GM12865 (cell line): ENCODE measurements around the gene DCAF15.

Experiments
- DNase-seq: peaks from one replicate; pipeline ENCODE4 v3.0.0; 2010; ENCODE audit warnings: low read depth
- H3K4me3 ChIP-seq: 2 replicates; pipeline ENCODE4 v1.5.1; 2011; ENCODE audit warnings: mild to moderate bottlenecking, low read depth, low read length, control low read depth
- TF ChIP-seq, protein P1 (sequence below): IDR thresholded peaks from 2 replicates; pipeline ENCODE4 v1.5.1; 2011; ENCODE audit warnings: low read length, control low read depth, low read depth, inconsistent platforms; ENCODE audit not compliant: insufficient read depth; ENCODE audit errors: missing control alignments

DCAF15 gene

GRCh38 chr19:13954185-13954584 is 1.9 kb downstream of the DCAF15 start:
- DNase-seq = no peak
- TF ChIP-seq, protein P1, sequence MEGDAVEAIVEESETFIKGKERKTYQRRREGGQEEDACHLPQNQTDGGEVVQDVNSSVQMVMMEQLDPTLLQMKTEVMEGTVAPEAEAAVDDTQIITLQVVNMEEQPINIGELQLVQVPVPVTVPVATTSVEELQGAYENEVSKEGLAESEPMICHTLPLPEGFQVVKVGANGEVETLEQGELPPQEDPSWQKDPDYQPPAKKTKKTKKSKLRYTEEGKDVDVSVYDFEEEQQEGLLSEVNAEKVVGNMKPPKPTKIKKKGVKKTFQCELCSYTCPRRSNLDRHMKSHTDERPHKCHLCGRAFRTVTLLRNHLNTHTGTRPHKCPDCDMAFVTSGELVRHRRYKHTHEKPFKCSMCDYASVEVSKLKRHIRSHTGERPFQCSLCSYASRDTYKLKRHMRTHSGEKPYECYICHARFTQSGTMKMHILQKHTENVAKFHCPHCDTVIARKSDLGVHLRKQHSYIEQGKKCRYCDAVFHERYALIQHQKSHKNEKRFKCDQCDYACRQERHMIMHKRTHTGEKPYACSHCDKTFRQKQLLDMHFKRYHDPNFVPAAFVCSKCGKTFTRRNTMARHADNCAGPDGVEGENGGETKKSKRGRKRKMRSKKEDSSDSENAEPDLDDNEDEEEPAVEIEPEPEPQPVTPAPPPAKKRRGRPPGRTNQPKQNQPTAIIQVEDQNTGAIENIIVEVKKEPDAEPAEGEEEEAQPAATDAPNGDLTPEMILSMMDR = no peak
- no peak overlapping the region for H3K4me3 ChIP-seq

- no peak for DNase-seq
- H3K4me3 ChIP-seq = no peak overlapping the region
- TF ChIP-seq, protein P1 = no peak
Measured at GRCh38 chr19:13955662-13956364, 3.5 kb downstream of the DCAF15 start.

DNA sequence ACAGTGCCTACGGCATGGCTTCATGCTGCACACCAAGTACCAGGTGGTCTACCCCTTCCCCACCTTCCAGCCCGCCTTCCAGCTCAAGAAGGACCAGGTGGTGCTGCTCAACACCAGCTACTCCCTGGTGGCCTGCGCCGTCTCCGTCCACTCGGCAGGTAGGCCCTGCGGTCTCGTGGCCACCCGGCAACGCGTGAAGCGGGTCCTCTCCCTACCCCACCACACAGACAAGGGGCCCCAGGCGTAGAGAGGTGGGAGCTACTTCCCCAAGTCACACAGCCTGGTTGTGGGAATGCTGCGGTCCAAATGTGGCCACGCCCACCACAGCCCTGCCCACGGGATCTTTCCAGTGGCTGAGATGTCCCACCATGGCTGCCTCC is 4.0 kb downstream of the DCAF15 start:
- TF ChIP-seq, protein P1 = no peak
- no peak for DNase-seq
- H3K4me3 ChIP-seq = no peak overlapping the region

DNA sequence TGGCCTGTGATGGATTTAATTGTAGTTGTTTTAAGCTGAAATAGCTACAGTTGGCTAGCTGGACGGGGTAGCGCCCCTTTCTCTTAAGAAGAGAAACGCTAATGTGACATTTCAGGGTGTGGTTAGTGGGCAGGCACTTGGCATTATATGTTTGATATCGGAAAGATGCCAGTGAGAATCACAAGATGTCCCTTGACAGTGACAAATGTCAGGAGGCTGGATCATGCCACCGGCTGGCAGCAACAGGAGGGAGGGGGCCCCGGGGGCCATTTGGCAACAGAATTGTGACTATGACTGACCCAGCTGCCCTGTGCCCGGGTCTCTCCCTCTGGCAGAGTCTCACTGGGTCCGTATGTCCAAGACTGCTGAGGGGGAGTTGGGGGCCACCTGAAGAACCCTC is 4.7 kb downstream of the DCAF15 start:
- TF ChIP-seq, protein P1 = no peak
- DNase-seq = no peak
- no peak overlapping the region for H3K4me3 ChIP-seq

DNA sequence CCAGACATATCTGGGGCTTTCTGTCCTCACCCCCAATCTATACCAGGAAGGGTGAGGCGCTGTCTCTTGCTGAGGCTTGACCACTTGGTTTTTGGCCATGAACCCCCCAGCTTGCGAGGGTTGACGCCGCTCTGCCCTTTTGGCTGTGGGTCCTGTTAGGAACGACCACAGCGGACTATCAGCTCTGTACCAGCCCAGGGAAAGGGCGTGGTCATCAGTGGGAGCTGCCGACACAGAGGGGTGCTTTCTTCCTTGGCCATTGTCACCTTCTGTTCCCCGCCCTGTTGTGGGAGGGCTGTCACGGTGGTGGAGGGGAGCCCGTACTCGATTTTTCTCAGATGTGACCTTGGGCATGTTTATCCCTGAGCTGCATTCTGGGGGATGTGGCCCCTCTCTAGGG is 5.7 kb downstream of the DCAF15 start:
- H3K4me3 ChIP-seq = no peak overlapping the region
- TF ChIP-seq, protein P1 = no peak
- no peak for DNase-seq

DNA sequence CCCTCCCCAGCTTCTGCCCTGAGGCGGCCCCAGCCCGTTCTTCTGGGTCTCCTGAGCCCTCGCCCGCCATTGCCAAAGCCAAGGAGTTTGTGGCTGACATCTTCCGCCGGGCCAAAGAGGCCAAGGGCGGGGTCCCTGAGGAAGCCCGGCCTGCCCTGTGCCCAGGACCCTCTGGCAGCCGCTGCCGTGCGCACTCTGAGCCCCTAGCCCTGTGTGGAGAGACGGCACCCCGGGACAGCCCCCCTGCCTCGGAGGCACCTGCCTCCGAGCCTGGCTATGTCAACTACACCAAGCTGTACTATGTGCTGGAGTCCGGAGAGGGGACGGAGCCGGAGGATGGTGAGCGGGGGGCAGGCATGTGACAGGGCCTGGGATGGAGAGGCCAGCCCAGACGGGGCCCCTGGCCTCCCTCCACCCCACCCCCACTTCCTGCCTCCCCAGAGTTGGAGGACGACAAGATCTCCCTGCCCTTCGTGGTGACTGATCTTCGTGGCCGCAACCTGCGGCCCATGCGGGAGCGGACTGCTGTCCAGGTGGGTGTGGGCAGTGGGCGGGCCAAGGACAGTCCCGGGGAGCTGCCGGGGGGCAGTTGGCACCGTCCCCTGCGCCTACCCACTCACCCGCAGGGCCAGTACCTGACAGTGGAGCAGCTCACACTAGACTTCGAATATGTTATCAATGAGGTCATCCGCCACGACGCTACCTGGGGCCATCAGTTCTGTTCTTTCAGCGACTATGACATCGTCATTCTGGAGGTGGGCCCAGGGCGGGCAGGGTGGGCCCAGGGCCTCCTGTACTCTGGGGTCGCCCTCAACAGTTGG is 7.0 kb downstream of the DCAF15 start:
- TF ChIP-seq, protein P1 = no peak
- no peak for DNase-seq
- no peak overlapping the region for H3K4me3 ChIP-seq
